ENCODE data around the gene CXCR2.
"Not testable (repeated sequence)": the region's sequence is repeated elsewhere in the genome, so short reads cannot be mapped to it uniquely, and the experiment has no call there.

CXCR2 gene

GRCh38 chr2:218125626-218126080 lies at the start of gene CXCR2:
CXCR2 (plus strand) TSS chr2:218126028; CDS start chr2:218134802, 8,774 bp downstream.
- DNase-seq = peak in 1 of 2 donors; percentile 9

- no peak for DNase-seq
These were observed 48.2 kb upstream of the CXCR2 start for GRCh38 chr2:218077464-218078216.

GRCh38 chr2:218079943-218080913 lies 45.6 kb upstream of the CXCR2 start:
- DNase-seq = no peak

DNA sequence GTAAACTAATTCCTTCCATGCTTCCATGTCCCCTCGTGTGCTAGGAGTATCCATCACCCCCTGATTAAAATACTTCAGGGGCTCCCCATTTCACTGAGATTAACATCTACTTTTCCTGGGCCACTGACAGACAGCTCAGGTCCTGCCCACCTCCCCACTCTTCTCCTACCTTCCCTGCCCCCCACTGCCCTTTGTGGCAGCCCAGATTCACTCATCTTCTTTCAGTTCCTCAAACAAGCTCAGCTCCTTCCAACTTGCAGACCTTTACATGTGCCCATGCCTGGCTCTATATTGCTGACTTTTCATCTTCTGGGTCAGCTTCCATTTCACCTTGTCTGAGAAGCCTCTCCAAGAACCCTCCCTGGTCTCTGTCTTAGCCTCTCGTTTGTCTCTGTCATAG lies 44.8 kb upstream of the CXCR2 start:
- no peak for DNase-seq

- DNase-seq = no peak
These were observed 44.1 kb upstream of the CXCR2 start for GRCh38 chr2:218081695-218082094.

DNA sequence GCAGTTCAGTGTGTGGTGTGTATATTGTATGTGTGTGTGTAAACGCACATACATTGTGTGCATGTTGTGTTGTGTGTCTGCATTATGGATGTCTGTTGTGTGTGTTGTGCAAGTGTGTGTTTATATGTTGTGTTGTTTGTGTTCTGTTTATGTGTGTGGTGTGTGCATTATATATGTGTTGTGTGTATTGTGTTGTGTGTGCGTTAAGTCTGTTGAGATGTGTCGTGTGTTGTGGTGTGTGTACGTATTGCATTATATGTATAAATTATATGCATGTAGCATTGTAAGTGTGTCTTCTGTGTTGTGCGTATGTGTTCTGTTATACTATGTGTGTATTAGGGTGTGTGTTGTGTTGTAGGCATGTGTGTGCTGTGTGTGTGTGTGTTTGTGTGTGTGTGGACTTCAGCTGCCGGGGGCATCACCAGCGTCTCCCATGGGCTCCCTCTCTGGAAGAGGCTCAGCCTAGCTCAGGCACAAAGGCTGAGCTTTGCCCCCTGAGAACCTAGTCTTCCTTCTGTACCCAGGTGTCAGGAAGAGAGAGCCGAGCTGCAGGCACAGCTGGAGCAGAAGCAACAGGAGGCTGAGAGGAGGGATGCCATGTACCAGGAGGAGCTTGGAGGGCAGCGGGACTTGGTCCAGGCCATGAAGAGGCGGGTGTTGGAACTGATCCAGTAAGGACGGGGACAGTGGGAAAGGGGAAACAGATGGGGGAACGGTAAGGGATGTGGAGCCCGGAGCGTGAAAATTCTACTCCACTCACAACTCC lies 43.1 kb upstream of the CXCR2 start:
- no peak for DNase-seq

- DNase-seq = no peak
These were observed 42.5 kb upstream of the CXCR2 start for GRCh38 chr2:218083352-218083676.

DNA sequence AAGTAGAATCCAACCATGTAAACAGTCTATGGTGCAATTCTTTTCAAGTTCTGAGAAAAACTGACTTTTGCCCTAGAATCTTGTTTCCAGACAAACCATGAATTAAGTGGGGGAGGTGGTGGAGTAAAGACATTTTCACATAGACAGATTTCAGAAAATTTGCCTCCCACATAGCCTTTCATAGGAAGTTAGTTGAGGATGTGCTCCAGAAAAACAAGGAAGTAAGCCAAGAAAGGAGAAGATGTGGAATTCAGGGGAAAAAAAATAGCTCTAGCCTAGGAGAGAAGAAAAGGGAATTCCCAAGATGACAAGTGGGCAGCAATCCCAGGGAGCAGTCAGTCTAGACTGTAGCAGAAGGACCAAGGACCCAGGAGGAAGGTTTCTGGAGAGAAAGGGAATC lies 39.4 kb upstream of the CXCR2 start:
- no peak for DNase-seq

DNA sequence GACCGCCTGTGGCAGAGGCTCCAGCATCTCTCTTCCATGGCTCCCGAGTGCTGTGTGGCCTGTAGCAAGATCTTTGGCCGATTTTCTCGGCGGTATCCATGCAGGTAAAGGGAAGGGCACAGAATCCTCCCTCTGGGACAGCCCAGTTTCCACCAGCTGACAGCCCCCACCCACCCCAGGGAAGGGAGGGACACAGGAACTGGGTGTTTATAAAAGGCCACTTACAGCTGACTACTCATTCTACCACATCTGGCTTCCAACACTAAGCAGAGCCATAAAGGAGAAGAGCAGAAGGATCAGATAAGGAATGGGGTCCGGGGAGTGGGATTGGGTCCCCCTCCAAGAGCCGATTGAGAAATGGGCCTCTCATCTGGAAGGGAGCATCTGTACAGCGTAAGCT lies 36.6 kb upstream of the CXCR2 start:
- DNase-seq = no peak

DNA sequence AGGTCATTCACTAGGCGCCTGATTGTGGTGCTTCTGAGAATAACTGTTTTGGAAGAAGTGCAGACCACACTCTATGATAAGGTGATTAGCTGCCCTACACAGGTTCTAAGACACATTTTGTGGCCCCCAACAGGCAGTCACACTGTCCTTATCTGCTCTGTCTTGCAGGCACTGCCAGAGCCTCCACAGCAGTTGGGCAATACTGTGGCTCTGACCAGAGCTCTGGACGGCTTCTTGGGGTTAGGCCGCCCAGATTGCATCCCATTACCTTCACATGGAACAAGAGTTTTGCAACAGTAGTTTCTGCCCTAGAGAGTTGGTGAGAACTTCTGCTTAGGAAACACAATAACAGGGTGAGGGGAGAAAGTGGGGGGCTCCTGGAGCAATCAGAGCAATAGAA lies 34.1 kb upstream of the CXCR2 start:
- DNase-seq = no peak

DNA sequence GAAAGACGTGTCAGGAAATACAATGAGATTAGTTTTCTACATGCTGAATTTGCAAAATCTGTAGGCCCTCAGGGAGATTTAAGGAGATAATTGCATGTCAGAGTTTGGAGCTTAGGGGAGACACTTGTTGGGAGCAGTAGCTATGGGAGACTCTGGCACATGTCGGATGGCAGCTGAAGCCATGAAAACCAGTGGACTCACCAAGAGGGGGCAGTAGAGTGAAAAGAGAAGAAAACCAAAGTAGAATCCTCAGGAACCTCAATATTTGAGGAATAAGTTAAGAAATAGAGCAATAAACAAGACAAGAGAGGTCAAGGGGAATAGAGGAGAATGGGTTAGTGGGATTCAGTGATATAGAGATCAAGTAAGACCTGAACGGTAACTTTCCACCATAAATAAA lies 31.9 kb upstream of the CXCR2 start:
- DNase-seq = no peak

DNA sequence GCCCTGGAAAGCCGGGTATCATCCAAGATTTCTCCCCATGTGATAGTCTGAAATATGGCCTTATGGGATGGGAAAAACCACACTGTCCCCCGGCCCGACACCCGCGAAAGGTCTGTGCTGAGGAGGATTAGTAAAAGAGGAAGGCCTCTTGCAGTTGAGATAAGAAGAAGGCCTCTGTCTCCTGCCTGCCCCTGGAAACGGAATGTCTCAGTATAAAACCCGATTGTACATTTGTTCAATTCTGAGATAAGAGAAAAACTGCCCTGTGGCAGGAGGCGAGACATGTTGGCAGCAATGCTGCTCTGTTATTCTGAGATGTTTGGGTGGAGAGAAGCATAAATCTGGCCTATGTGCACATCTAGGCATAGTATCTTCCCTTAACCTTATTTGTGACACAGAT lies 30.0 kb upstream of the CXCR2 start:
- no peak for DNase-seq

GRCh38 chr2:218097975-218098374 lies 27.9 kb upstream of the CXCR2 start:
- no peak for DNase-seq

DNA sequence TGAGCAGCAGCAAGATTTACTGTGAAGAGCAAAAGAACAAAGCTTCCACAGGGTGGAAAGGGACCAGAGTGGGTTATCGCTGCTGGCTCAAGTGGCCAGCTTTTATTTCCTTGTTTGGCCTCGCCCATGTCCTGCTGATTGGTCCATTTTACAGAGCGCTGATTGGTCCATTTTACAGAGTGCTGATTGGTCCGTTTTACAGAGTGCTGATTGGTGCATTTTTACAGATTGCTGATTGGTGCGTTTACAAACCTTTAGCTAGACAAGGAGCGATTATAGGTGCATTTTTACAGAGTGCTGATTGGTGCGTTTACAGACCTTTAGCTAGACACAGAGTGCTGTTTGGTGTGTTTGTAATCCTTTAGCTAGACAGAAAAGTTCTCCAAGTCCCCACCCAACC lies 17.0 kb upstream of the CXCR2 start:
- not testable (repeated sequence) for DNase-seq

DNA sequence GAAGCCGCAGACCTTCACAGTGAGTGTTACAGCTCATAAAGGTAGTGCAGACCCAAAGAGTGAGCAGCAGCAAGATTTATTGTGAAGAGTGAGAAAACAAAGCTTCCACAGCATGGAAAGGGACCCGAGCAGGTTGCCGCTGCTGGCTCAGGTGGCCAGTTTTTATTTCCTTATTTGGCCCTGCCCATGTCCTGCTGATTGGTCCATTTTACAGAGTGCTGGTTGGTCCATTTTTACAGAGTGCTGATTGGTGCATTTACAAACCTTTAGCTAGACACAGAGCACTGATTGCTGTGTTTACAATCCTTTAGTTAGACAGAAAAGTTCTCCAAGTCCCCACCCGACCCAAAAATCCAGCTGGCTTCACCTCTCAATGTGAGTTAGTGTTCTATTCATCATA lies 4.0 kb upstream of the CXCR2 start:
- not testable (repeated sequence) for DNase-seq

- not testable (repeated sequence) for DNase-seq
These were observed 3.5 kb upstream of the CXCR2 start for GRCh38 chr2:218122286-218122685.

- no peak for DNase-seq
These were observed 1.8 kb upstream of the CXCR2 start for GRCh38 chr2:218123986-218124385.

GRCh38 chr2:218125095-218125494 lies 733 bp upstream of the CXCR2 start:
- no peak for DNase-seq

DNA sequence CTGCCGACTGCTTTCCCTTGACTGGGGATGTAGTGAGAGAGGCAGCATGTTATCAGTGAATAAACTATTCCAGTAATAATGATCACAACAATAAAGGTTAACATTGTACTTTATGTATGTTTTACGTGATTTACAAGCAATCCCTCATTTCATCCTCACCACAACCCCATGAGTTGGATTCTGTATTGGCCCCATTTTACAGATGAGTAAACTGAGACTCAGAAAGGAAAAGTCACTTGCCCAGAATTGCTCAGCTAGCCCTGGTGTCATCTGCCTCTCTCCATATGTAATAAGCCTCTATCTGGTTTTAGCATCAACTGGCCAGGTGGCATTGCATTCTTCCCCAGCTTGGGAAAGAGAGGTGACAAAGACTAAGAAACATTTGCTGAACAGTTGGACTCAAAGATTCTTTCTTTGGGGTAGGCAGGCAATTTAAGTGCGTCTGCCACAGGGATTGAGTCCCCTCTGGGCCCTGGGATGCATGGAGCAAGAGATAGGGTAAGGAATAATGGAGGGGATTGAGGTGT lies 2.2 kb downstream of the CXCR2 start:
- DNase-seq = no peak

DNA sequence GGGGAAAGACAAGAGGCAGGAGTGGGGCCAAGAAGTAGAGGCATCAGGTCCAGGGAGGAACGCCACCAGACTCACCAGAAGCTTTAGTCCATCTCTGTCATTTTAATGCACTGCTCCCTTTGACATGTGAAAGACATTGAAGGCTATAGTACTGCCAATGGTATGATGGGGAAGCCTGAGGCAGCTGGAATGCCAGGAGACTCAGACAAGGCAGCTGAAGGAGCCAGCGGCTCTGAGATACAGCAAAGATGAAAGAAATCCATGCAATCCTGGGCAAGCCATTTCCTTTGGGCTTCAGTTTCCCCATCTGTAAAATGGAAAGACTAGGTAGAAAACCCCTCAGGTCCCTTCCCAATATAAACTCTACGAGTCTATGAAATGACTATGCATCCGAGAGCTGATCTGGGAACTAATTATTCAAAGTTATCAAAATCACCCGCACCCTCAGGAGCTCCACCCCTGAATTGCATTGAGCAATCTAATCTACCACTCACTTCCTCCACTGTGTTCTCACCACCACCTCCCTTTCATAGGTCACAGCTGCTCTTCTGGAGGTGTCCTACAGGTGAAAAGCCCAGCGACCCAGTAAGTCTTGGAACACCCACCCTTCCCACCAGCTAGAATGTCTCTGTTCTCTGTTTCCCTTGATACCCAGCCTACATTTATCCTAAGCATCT lies 3.1 kb downstream of the CXCR2 start:
- no peak for DNase-seq

DNA sequence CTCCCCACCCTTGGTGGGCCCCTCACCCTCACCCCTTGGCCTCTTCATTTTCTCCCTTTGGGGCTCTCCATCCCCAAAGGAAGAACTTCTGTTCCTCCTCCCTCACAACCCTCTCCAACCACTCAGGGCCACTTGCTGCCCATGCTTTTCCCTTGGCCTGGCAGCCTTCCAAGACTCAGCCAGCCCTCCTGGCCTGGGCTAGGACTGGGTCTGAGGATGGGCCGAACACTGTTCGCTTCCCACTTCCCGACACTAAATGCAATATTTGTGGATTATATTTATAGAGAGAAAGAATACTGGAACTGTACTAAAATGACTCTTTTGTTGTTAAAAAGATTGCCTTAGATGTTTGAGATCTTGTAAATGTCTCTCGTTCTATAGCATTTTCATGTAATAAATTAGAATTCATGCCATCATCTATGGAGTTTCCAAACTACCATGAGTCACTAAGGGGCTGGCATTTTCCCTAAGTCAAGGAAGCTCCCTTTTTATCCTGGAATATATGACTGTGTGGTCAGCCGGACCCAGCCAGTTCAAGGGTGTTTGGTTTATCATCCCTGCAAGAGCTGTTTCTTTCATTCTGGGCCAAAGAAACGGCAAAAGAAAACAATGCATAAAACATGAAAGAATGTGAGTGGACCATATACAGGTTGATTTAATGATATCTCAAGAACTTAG lies 3.8 kb downstream of the CXCR2 start:
- DNase-seq = no peak

GRCh38 chr2:218130377-218130776 lies 4.5 kb downstream of the CXCR2 start:
- DNase-seq = peak; percentile 4 to 14

Measured in CD4-positive, alpha-beta T cell treated with Interleukin-1 beta for 1 hour (primary cell).